ENCODE results near the gene LHPP.

LHPP gene

GRCh38 chr10:124470544-124471434, 9.2 kb downstream of the LHPP start:
- no peak for DNase-seq (ENCODE audit: low read depth)

GRCh38 chr10:124472071-124472470, 10.4 kb downstream of the LHPP start:
- DNase-seq (ENCODE audit: low read depth) = no peak

- no peak for DNase-seq (ENCODE audit: low read depth)
Observed at GRCh38 chr10:124473070-124473469, 11.4 kb downstream of the LHPP start.

GRCh38 chr10:124474514-124475070, 13.0 kb downstream of the LHPP start:
- DNase-seq (ENCODE audit: low read depth) = no peak

- DNase-seq (ENCODE audit: low read depth) = no peak
Observed at GRCh38 chr10:124476043-124476725, 14.6 kb downstream of the LHPP start.

GRCh38 chr10:124477614-124478363, 16.2 kb downstream of the LHPP start:
- no peak for DNase-seq (ENCODE audit: low read depth)

GRCh38 chr10:124478515-124478914, 16.9 kb downstream of the LHPP start:
- no peak for DNase-seq (ENCODE audit: low read depth)

- no peak for DNase-seq (ENCODE audit: low read depth)
Observed at GRCh38 chr10:124480860-124481259, 19.2 kb downstream of the LHPP start.

- no peak for DNase-seq (ENCODE audit: low read depth)
Observed at GRCh38 chr10:124481717-124482116, 20.1 kb downstream of the LHPP start.

GRCh38 chr10:124482236-124482800, 20.7 kb downstream of the LHPP start:
- no peak for DNase-seq (ENCODE audit: low read depth)

- DNase-seq (ENCODE audit: low read depth) = no peak
Observed at GRCh38 chr10:124482876-124483275, 21.3 kb downstream of the LHPP start.

GRCh38 chr10:124484031-124484430, 22.4 kb downstream of the LHPP start:
- DNase-seq (ENCODE audit: low read depth) = no peak

- DNase-seq (ENCODE audit: low read depth) = no peak
Observed at GRCh38 chr10:124484661-124485060, 23.0 kb downstream of the LHPP start.

GRCh38 chr10:124486635-124487034, 25.0 kb downstream of the LHPP start:
- no peak for DNase-seq (ENCODE audit: low read depth)

GRCh38 chr10:124491105-124491504, 29.5 kb downstream of the LHPP start:
- no peak for DNase-seq (ENCODE audit: low read depth)

GRCh38 chr10:124492266-124492665, 30.6 kb downstream of the LHPP start:
- DNase-seq (ENCODE audit: low read depth) = no peak

GRCh38 chr10:124493214-124493882, 31.7 kb downstream of the LHPP start:
- DNase-seq (ENCODE audit: low read depth) = no peak

GRCh38 chr10:124494046-124494807, 32.6 kb downstream of the LHPP start:
- DNase-seq (ENCODE audit: low read depth) = no peak

- DNase-seq (ENCODE audit: low read depth) = no peak
Observed at GRCh38 chr10:124495162-124495561, 33.5 kb downstream of the LHPP start.

GRCh38 chr10:124495725-124496124, 34.1 kb downstream of the LHPP start:
- no peak for DNase-seq (ENCODE audit: low read depth)

- DNase-seq (ENCODE audit: low read depth) = no peak
Observed at GRCh38 chr10:124496150-124496549, 34.5 kb downstream of the LHPP start.

All from activated gamma-delta T cell treated with anti-CD3 and anti-CD28 coated beads, Interleukin-2, amount 50 U/mL, for 16 hours (primary cell).